AG09319 (cell line): ENCODE data around the gene LGALS3.

Experiments used
- DNase-seq: peaks from one replicate; pipeline ENCODE4 v3.0.0-alpha.2; 2010; ENCODE audit warnings: low read depth; ENCODE audit errors: extremely low read depth
- CTCF ChIP-seq: IDR thresholded peaks from 2 replicates; pipeline ENCODE4 v1.5.1; 2011; ENCODE audit warnings: low read depth, mild to moderate bottlenecking, inconsistent platforms, low read length, moderate library complexity

The LGALS3 gene

DNA sequence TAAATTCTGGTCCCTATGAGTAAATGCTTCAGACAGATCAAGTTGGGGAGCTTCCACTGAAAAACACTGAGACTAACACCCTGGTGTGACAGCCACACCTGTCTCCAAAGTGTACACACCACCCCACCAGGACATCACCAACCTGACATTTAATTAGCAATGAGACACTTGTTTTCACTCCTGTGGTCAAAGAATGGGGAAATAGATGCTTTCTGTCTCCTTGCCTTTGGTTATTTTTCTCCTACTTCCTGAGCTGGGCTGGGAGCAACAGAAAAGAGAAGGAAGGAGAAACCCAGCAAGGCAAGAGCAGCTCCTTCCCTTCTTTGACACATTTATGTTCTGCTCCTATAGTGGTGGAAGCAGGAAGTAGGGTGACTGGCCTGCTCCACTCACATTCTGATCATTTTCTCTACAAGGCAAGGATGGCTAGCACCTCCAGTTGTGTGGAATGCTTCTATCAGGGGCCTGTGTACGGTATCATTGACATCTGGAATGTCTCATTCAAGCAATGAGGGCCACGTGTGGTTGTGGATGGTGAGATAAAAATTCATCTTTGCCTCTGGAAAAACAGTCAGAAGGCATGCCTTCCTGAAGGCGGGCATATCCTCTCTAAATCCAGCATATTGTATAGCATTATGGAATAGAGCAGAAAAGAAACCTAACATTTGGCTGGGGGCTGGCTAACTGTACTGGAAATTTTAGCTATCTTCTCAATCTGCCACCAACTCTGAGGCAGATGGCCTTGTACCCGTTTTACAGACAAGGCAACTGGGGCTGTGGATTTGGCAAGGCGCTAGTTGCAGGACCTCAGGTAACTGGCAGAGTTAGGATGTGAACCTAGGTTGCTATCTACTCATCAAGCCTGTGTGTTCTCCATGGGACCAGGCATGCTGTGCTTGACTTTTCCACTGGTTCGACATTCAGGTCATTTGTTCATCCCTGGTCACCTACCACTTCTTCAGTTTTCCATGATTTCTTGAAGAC is 24.8 kb upstream of the LGALS3 start:
- no peak for TF ChIP-seq CTCF
- DNase-seq: no peak

GRCh38 chr14:55105991-55106390 is 23.1 kb upstream of the LGALS3 start:
- no peak for TF ChIP-seq CTCF

GRCh38 chr14:55107766-55108554 is 21.1 kb upstream of the LGALS3 start:
- TF ChIP-seq CTCF: no peak
- DNase-seq: peak; percentile 96

More at GRCh38 chr14:55105991-55106390, 23.1 kb upstream of the LGALS3 start:
- DNase-seq: no peak

DNA sequence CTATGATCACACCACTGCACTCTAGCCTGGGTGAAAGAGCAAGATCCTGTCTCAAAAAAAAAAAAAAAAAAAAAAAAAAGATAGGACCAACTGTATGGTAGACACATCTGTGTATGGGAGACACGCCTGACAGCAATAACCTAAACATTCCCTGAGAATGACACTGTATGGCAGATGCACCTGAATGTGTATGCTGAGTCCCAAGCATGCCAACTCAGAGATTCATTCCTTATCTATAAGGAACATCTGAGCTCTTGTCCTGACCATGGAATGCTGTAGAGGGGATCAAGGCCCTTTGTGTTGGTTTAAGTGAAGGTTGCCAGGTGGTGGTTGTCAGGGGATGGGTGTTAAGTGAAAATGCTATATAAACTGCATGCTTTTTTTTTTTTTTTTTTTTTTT is 19.2 kb upstream of the LGALS3 start:
- no peak for TF ChIP-seq CTCF
- DNase-seq: no peak

GRCh38 chr14:55111122-55111708 is 17.8 kb upstream of the LGALS3 start:
- DNase-seq: no peak
- no peak for TF ChIP-seq CTCF

DNA sequence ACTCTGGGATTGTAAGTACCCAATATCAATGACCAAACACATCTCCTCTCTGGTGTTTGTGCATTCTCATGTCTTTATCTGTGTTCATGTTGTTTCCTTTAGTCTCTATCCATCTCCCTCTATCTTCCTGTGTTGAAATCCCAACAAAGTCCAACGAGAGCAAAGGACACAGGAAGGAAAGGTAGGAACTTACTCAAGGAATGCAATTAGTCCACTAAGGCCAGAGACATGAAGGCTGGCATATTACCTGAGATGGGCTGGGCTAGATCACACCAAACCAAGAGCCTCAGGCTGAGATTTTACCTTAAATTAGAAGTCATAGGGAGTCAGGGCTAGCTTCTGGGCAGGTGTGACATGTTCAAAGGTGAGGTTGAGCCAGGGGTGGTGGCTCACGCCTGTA is 14.3 kb upstream of the LGALS3 start:
- no peak for TF ChIP-seq CTCF
- DNase-seq: no peak

DNA sequence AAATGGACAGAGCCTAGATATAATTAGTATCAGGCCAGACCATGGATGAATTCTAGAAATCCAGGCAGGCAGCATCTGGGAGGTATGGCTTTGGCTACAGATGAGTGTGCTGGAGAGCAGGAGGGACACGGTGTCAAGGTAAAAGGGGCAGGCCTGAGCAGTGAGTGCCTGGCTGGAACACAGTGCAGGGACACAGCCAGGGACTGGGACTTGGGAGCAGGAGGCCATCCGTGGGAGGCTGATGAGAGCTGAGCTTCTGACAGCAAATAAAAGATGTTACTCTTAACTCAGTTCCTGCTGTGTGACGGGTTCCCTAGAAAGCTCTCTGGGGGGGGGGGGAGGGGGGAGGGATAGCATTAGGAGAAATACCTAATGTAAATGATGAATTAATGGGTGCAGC is 13.6 kb upstream of the LGALS3 start:
- no peak for TF ChIP-seq CTCF
- no peak for DNase-seq
